ENCODE results near the gene NHP2.
A peak's percentile ranks its signal among the peaks of the same experiment; 100 is the strongest.

DNA sequence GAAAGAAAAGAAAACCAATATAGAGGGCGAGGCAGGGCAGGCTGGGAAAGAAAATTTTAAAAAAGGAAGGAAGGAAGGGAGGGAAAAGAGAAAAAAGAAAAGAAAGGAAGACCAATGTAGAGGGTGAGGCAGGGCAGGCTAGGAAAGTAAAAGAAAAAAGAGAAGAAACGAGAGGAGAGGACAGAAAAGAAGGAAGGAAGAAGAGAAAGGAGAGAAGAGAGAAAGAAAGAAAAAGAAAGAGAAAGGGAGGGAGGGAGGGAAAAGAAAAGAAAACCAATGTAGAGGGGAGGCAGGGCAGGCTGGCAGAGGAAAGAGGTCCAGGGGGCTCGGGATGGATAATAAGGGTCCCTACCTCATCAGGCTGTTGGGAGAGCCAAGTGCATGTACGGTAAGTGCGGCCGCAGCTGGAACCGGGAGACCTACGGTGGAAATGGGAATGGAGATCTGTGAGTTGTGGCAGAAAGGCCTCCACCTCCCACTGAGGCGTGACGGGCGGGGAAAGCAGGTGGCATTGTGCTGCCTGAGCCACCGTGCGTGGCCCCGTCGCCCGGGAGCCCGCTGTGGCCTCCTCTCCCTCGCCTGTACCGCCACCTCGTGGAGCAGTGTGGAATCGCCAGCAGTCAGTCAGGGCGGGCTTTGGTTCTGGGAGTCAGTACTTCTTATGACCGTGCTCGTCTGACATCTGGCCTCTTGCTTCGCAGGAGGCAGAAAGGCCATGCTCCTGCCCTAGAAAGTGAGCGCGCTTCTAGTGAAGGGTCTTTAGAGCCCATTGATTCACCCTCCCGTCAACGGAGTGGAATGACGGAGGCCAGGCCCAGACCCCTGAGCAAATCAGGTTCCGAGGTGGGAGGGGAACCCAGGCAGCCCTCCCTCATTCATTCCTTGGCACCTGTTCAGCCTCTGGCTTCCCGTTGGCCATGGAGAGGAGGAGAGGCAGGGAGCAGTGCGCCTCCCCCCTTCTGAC, 10.4 kb upstream of the NHP2 start:
- TF ChIP-seq, protein P1, sequence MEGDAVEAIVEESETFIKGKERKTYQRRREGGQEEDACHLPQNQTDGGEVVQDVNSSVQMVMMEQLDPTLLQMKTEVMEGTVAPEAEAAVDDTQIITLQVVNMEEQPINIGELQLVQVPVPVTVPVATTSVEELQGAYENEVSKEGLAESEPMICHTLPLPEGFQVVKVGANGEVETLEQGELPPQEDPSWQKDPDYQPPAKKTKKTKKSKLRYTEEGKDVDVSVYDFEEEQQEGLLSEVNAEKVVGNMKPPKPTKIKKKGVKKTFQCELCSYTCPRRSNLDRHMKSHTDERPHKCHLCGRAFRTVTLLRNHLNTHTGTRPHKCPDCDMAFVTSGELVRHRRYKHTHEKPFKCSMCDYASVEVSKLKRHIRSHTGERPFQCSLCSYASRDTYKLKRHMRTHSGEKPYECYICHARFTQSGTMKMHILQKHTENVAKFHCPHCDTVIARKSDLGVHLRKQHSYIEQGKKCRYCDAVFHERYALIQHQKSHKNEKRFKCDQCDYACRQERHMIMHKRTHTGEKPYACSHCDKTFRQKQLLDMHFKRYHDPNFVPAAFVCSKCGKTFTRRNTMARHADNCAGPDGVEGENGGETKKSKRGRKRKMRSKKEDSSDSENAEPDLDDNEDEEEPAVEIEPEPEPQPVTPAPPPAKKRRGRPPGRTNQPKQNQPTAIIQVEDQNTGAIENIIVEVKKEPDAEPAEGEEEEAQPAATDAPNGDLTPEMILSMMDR (IDR thresholded peaks at IDR 0.05; ENCODE audit: insufficient read depth, low read depth, low read length) = peak; percentile 88
- no peak for TF ChIP-seq EZH2 (IDR thresholded peaks at IDR 0.05; ENCODE audit: insufficient read depth, low read length)
